ENCODE measurements around the gene FBN2.

DNA sequence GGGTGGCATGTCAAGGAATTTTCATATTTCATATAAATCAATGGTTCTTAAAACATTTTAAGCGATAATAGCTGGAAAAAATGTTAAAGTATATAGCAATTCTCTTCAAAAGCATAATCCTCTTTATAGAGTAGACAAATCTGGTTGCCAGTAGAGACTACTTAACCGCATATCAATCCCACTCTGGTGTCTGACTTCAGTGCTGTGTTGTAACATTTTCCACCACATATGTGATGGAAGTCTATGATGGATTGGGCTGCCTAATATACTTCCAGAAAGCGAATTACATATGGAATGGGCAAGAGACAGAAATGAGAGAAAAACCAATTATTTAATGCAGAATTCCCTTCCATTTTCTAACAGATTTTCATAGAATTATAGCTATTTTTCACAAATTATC lies 54.3 kb downstream of the FBN2 start:
- TF ChIP-seq POLR2AphosphoS5 (IDR thresholded peaks at IDR 0.05; ENCODE audit: borderline replicate concordance, low read depth, low read length) (no peak), FOXP2 (optimal IDR thresholded peaks at IDR 0.05; ENCODE audit: control extremely low read depth, extremely low read length, insufficient read depth) (no peak), EZH2 (IDR thresholded peaks at IDR 0.05) (no peak)
